Keratinocyte (primary cell): Measurements from ENCODE around the gene GDAP1L1. TPM values are rescaled to one million over a fixed set of nuclear protein-coding genes. Genes with fewer than 3 reads are reported as not detected.
"Not testable (repeated sequence)": the region's sequence is repeated elsewhere in the genome, so short reads cannot be mapped to it uniquely, and the experiment has no call there.

Experiments
- DNase-seq: peaks from one replicate; pipeline ENCODE4 v3.0.0-alpha.2; 2011; ENCODE audit warnings: low read depth, missing footprints, low spot score
- FAIRE-seq: peaks from 2 replicates; lab custom pipeline; 2011; peaks lifted over from hg19 to GRCh38; lab: Jason Lieb, UNC
- H2AFZ ChIP-seq: 2 replicates; pipeline ENCODE4 v1.6.0; 2012; ENCODE audit warnings: low read length, control low read depth, inconsistent platforms; ENCODE audit not compliant: control insufficient read depth
- H3K27ac ChIP-seq: 2 replicates; pipeline ENCODE4 v1.5.1; 2011; ENCODE audit warnings: low read length; ENCODE audit not compliant: control insufficient read depth, insufficient read depth
- H3K27me3 ChIP-seq: 3 replicates; pipeline ENCODE4 v1.6.0; 2011; ENCODE audit warnings: low read length; ENCODE audit not compliant: control insufficient read depth, insufficient read depth; ENCODE audit errors: extremely low read depth
- H3K36me3 ChIP-seq, 2 experiments: 2 replicates in 1 of 2; 3 replicates in 1 of 2; pipeline ENCODE4 v1.5.1; 2011; ENCODE audit warnings: low read length in 2 of 2, mild to moderate bottlenecking in 1 of 2; ENCODE audit not compliant: control insufficient read depth in 2 of 2, insufficient read depth in 2 of 2; ENCODE audit errors: extremely low read depth in 1 of 2
- H3K4me1 ChIP-seq: 3 replicates; pipeline ENCODE4 v1.5.1; 2011; ENCODE audit warnings: low read length; ENCODE audit not compliant: control insufficient read depth, insufficient read depth; ENCODE audit errors: extremely low read depth
- H3K4me2 ChIP-seq: 3 replicates; pipeline ENCODE4 v1.6.0; 2011; ENCODE audit warnings: low read depth, low read length; ENCODE audit not compliant: control insufficient read depth, insufficient read depth; ENCODE audit errors: extremely low read depth
- H3K4me3 ChIP-seq, 3 experiments: fragments of 200-600 bp in 1 of 3; sonication (generic) in 1 of 3; 2 replicates in 2 of 3; 3 replicates in 1 of 3; pipeline ENCODE4 v1.5.1; 2011 to 2016; ENCODE audit warnings: low read length in 3 of 3, mild to moderate bottlenecking in 3 of 3, control low read depth in 2 of 3, inconsistent platforms in 1 of 3, low read depth in 1 of 3, mixed read lengths in 1 of 3, mixed run types in 1 of 3, moderate library complexity in 1 of 3; ENCODE audit not compliant: control insufficient read depth in 2 of 3, insufficient read depth in 2 of 3; ENCODE audit errors: extremely low read depth in 1 of 3
- H3K79me2 ChIP-seq: 2 replicates; pipeline ENCODE4 v1.6.0; 2012; ENCODE audit warnings: low read length; ENCODE audit not compliant: control insufficient read depth, insufficient read depth
- H3K9ac ChIP-seq: 3 replicates; pipeline ENCODE4 v1.6.0; 2011; ENCODE audit warnings: low read length; ENCODE audit not compliant: control insufficient read depth, insufficient read depth; ENCODE audit errors: extremely low read depth
- H3K9me1 ChIP-seq: 3 replicates; pipeline ENCODE4 v1.6.0; 2011; ENCODE audit warnings: low read length; ENCODE audit not compliant: control insufficient read depth, insufficient read depth; ENCODE audit errors: extremely low read depth
- H3K9me3 ChIP-seq: 2 replicates; pipeline ENCODE4 v1.5.1; 2012; ENCODE audit warnings: low read depth, low read length; ENCODE audit not compliant: control insufficient read depth
- H4K20me1 ChIP-seq: 3 replicates; pipeline ENCODE4 v1.6.0; 2011; ENCODE audit warnings: low read length; ENCODE audit not compliant: control insufficient read depth, insufficient read depth; ENCODE audit errors: extremely low read depth
- EZH2 ChIP-seq: IDR thresholded peaks from one replicate; pipeline ENCODE4 v1.6.1; 2012; ENCODE audit warnings: inconsistent platforms, mild to moderate bottlenecking, low read length, moderate library complexity
- dilution Hi-C: fragments of 300-500 bp; cut with MboI; formaldehyde crosslinking; loops from one replicate; pipeline ENCODE4 v1.7.0; 2020; ENCODE audit warnings: low sequenced_read_pairs; ENCODE audit not compliant: extremely low pct_ligation_motif_present
- polyA plus RNA-seq, 5 experiments: library from polyadenylated mRNA; depleted of rRNA in 3 of 5; stranded (reverse) in 3 of 5; stranded (forward) in 1 of 5; unstranded in 1 of 5; fragments of >200 nt; gene quantifications; 1 replicate in 1 of 5; 2 replicates in 3 of 5; 3 replicates in 1 of 5; pipeline versions ENCODE4 v1.2.1 to v1.2.3, GENCODE V29; 2011 to 2012; ENCODE audit warnings: missing spikeins in 2 of 5, low read depth in 1 of 5, low replicate concordance in 1 of 5
- TF ChIP-seq, protein P1 (sequence below), 3 experiments: IDR thresholded peaks in 1 of 3; conservative IDR thresholded peaks in 1 of 3; optimal IDR thresholded peaks in 1 of 3; 2 replicates in 2 of 3; 3 replicates in 1 of 3; pipeline versions ENCODE3 to v1.5.1; 2011; ENCODE audit warnings: low read length in 3 of 3, mild to moderate bottlenecking in 3 of 3, moderate library complexity in 2 of 3, control low read depth in 1 of 3, inconsistent platforms in 1 of 3; ENCODE audit not compliant: insufficient read depth in 2 of 3; ENCODE audit errors: extremely low read depth in 1 of 3

Gene GDAP1L1
- polyA plus RNA-seq, 1 donor (not counting 4 experiments of a cell fraction or from before 2014, with no cell fraction given): not detected

DNA sequence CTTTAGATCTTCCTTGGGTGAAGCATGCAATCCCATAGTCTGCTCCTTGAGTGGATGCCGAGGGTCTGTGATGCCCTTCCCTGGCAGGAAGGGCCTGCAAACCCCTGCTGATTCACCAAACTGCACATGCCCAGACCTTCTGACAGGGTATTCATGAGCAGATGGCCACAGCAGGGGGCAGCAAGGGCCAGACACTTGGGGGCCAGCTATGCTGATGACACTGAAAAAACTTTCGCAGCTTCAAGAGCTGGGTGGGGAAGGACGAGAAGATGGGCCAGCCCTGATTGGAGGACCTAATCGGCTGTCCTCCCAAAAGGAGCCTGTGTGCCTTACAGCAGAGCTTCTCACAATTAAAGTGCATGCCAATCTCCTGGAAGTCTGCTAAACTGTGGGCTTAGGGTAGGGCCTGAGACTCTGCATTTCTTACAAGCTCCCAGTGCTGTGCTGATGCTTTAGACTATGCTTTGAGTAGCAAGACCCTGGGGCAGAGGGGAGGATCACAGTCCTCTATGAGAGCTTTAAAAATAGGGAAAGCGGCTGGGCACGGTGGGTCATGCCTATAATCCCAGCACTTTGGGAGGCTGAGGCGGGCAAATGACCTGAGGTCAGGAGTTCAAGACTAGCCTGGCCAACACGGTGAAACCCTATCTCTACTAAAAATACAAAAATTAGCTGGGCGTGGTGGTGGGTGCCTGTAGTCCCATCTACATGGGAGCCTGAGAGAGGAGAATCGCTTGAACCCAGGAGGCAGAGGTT, 15.2 kb upstream of the GDAP1L1 start:
- Histone ChIP-seq H3K4me1 (no peaks in the 10 kb centered on the region), H3K9ac (no peak overlapping the region), H3K36me3 (no peaks in the 10 kb centered on the region), H3K79me2 (no peaks in the 10 kb centered on the region), H3K4me2 (no peak overlapping the region), H4K20me1 (no peaks in the 10 kb centered on the region), H3K4me3 (no peak overlapping the region), H3K27me3 (no peaks in the 10 kb centered on the region), H3K9me3 (no peaks in the 10 kb centered on the region), H3K27ac (no peak overlapping the region), H2AFZ (no peak overlapping the region), H3K9me1 (no peaks in the 10 kb centered on the region)
- dilution Hi-C loops: no loop called here
- TF ChIP-seq, protein P1, sequence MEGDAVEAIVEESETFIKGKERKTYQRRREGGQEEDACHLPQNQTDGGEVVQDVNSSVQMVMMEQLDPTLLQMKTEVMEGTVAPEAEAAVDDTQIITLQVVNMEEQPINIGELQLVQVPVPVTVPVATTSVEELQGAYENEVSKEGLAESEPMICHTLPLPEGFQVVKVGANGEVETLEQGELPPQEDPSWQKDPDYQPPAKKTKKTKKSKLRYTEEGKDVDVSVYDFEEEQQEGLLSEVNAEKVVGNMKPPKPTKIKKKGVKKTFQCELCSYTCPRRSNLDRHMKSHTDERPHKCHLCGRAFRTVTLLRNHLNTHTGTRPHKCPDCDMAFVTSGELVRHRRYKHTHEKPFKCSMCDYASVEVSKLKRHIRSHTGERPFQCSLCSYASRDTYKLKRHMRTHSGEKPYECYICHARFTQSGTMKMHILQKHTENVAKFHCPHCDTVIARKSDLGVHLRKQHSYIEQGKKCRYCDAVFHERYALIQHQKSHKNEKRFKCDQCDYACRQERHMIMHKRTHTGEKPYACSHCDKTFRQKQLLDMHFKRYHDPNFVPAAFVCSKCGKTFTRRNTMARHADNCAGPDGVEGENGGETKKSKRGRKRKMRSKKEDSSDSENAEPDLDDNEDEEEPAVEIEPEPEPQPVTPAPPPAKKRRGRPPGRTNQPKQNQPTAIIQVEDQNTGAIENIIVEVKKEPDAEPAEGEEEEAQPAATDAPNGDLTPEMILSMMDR (optimal IDR thresholded peaks at IDR 0.05 in 1 of 3, IDR thresholded peaks at IDR 0.05 in 1 of 3, conservative IDR thresholded peaks at IDR 0.05 in 1 of 3; ENCODE audit: extremely low read depth in 1 of 3, insufficient read depth in 2 of 3, low read length in 3 of 3): no peak
- TF ChIP-seq EZH2: no peak
- FAIRE-seq (no peak), DNase-seq (no peak)

DNA sequence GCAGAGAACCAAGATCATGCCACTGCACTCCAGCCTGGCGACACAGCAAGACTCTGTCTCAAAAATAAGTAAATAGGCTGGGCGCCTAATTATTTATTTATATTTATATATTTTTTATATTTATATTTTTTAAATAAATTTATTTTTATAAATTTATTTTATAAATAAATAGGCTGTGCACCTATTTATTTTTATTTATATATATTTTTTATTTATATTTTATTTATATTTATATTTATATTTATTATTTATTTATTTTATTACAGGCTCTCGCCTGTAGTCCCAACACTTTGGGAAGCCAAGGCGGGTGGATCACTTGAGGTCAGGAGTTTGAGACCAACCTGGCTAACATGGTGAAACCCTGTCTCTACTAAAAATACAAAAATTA, 14.6 kb upstream of the GDAP1L1 start:
- H3K9me3 ChIP-seq, dilution Hi-C loops, DNase-seq, H3K27me3 ChIP-seq, FAIRE-seq, H3K9me1 ChIP-seq, H4K20me1 ChIP-seq, H3K27ac ChIP-seq, H2AFZ ChIP-seq, H3K4me2 ChIP-seq, H3K36me3 ChIP-seq, H3K4me1 ChIP-seq, H3K4me3 ChIP-seq, H3K9ac ChIP-seq, H3K79me2 ChIP-seq: not testable (repeated sequence)
